AG09309 (cell line): ENCODE results near the gene EXOSC2.

Experiments used
- DNase-seq: peaks from one replicate; pipeline ENCODE4 v3.0.0-alpha.2; 2010; ENCODE audit warnings: low read depth
- H3K4me3 ChIP-seq: 2 replicates; pipeline ENCODE4 v1.5.1; 2011; ENCODE audit warnings: mild to moderate bottlenecking, low read depth, low read length, moderate library complexity; ENCODE audit not compliant: control insufficient read depth
- TF ChIP-seq, protein P1 (sequence below): IDR thresholded peaks from 2 replicates; pipeline ENCODE4 v1.5.1; 2011; ENCODE audit warnings: mild to moderate bottlenecking, low read depth, low read length, inconsistent platforms; ENCODE audit not compliant: insufficient read depth, control insufficient read depth; ENCODE audit errors: missing control alignments

EXOSC2 gene

DNA sequence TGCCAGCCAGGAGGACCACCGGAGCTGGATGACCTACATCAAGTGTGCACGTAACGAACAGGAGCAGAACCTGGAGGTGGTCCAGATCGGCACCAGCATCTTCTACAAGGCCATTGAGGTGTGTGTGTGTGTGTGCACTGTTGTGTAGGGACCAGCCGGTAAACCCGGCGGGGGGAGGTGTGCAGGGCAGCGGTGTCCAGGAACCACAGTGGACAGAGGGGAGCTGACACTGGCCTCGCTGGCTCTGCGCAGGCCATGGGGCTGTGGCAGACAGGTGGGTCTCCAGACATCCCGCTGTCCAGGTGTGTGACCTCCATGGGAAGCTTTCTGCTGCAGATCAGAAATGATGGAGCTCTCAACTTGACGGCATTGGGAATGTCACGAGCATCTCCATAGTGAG lies 25.4 kb upstream of the EXOSC2 start:
- TF ChIP-seq, protein P1, sequence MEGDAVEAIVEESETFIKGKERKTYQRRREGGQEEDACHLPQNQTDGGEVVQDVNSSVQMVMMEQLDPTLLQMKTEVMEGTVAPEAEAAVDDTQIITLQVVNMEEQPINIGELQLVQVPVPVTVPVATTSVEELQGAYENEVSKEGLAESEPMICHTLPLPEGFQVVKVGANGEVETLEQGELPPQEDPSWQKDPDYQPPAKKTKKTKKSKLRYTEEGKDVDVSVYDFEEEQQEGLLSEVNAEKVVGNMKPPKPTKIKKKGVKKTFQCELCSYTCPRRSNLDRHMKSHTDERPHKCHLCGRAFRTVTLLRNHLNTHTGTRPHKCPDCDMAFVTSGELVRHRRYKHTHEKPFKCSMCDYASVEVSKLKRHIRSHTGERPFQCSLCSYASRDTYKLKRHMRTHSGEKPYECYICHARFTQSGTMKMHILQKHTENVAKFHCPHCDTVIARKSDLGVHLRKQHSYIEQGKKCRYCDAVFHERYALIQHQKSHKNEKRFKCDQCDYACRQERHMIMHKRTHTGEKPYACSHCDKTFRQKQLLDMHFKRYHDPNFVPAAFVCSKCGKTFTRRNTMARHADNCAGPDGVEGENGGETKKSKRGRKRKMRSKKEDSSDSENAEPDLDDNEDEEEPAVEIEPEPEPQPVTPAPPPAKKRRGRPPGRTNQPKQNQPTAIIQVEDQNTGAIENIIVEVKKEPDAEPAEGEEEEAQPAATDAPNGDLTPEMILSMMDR: no peak
- DNase-seq: no peak
- no peak overlapping the region for H3K4me3 ChIP-seq

DNA sequence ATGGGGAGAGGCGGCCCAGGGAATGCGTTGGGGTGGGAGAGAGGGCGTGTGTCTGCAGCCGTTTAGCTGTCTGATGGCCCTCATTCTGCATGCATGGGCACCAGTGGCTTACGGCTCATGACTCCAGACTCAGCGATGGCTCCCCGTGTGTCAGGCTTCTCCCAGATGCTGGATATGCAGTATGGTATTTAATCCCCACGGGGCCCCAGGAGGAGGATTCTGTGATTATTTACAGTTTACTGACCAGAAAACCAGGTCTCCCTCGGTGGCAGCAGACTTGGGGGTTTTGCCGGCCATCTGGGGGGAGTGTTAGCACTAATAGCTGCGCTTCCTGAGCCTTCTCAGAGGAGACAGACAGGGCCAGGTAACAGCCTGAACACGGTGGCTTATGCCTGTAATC lies 24.9 kb upstream of the EXOSC2 start:
- no peak overlapping the region for H3K4me3 ChIP-seq
- TF ChIP-seq, protein P1: no peak
- DNase-seq: no peak

DNA sequence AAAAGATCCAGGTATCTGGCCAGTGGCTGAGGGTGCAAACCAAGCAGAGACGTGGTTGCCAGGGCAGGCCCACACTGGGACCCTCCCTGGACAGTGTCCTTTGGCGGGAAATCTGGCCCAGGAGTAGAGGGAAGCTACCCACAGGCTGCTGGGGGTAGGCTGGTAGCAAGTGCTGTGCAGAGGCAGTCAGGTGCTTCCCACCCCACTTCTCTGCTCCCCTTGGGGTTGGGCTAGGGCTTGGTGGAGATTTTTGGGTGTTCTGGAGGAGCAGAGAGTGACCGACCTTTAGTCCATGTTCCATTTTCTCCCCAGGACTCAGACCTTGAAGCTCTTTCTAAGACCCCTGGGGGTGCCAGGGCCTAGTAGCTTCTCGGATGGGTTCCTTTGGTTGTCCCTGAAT lies 23.6 kb upstream of the EXOSC2 start:
- TF ChIP-seq, protein P1: no peak
- DNase-seq: no peak
- no peak overlapping the region for H3K4me3 ChIP-seq

DNA sequence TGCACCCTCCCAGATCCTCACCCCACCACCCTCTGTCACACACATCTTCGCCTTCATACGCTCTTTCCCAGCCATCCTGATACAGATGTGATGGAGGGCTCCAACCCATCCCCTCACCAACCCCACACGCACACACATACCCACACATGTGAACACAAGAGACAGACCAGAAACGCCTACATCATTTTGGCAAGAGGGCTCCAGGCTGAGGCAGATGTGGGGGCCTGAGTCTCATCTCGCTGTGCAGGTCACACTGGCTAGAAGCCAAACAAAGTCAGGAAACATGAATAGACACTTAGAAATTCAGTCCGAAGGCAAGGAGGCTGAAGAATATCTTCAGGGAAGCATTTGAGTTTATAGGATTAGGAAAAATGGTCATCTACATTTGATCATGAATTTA lies 22.9 kb upstream of the EXOSC2 start:
- no peak overlapping the region for H3K4me3 ChIP-seq
- TF ChIP-seq, protein P1: no peak
- DNase-seq: no peak

DNA sequence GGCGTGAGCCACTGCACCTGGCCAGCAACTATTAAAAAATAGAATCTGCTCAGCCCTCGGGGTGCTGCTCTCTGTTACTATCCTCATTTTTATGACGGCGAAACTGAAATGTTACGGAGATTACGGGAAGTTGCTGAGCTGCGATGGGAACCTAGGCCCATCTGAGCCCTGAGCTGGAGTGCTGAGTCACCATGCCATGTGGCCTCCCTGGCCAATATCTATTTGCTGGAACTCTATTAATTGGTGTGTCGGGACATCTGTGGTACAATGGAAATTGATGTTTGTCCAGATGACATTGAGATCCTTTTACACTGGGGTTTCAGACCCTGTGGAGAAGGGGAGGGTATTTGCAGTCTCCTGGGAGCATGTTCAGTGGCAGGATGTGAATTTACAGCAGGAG lies 21.1 kb upstream of the EXOSC2 start:
- TF ChIP-seq, protein P1: no peak
- DNase-seq: no peak
- no peak overlapping the region for H3K4me3 ChIP-seq

DNA sequence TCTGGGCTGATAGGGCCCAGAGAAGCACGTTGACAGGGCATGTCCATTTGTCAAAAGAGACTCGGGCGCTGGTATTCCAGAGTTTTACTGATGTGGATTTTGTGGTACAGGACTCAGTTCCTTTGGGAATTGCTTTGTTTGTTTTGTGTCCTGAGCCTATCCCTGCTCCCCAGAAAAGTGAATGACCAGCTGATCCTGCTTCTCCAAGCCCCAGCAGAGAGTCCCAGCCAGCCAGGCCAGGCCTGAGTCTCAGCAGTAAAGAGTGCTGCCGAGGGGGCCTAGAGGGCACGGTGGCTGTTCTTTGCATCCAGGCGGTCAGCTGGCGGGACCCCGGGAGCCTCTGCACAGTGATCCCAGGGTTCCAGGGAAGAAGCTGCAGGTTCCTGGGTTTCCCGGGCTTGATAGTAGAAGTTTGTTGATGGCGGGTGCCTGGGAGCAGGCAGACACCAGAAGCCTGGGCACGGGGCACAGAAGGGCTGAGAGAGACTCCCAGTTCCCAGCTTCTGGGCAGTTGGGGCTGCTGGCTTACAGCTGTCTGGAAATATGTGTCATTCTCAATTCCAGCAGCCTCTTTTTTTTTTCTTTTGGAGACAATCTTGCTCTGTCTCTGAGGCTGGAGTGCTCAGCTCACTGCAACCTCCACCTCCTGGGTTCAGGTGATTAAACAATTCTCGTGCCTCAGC lies 20.5 kb upstream of the EXOSC2 start:
- TF ChIP-seq, protein P1: no peak
- no peak for DNase-seq
- H3K4me3 ChIP-seq: no peak overlapping the region
